DND-41 (cell line): ENCODE results near the gene P3H3.

Experiments
- ATAC-seq: fragments of 200-7000 bp; cut with Tn5 transposase; 3 replicates; pipeline ENCODE4 v1.9.1; 2021; ENCODE audit warnings: low read depth; ENCODE audit not compliant: insufficient read depth
- DNase-seq: peaks from one replicate; pipeline ENCODE4 v3.0.0-alpha.2; 2020
- H2AFZ ChIP-seq: 2 replicates; pipeline ENCODE4 v1.6.0; 2012; ENCODE audit warnings: low read depth, low read length
- H3K27ac ChIP-seq: 2 replicates; pipeline ENCODE4 v1.5.1; 2012; ENCODE audit warnings: low read length, inconsistent platforms
- H3K27me3 ChIP-seq: fragments of 200-600 bp; sonication (generic); 2 replicates; pipeline ENCODE4 v1.6.0; 2012; ENCODE audit warnings: low read length, mild to moderate bottlenecking, inconsistent platforms; ENCODE audit not compliant: insufficient read depth, poor library complexity
- H3K36me3 ChIP-seq: 2 replicates; pipeline ENCODE4 v1.5.1; 2012; ENCODE audit warnings: low read length, inconsistent platforms; ENCODE audit not compliant: insufficient read depth
- H3K4me1 ChIP-seq: 2 replicates; pipeline ENCODE4 v1.5.1; 2012; ENCODE audit warnings: mild to moderate bottlenecking, low read length; ENCODE audit not compliant: insufficient read depth
- H3K4me2 ChIP-seq: 2 replicates; pipeline ENCODE4 v1.6.0; 2012; ENCODE audit warnings: mild to moderate bottlenecking, moderate library complexity, low read length, inconsistent platforms; ENCODE audit not compliant: insufficient read depth
- H3K4me3 ChIP-seq, 2 experiments: fragments of 200-600 bp in 1 of 2; shearing (Covaris generic) in 1 of 2; 2 replicates each; pipeline ENCODE4 v1.5.1; 2012 to 2016; ENCODE audit warnings: inconsistent platforms in 2 of 2, low read length in 2 of 2, mild to moderate bottlenecking in 2 of 2, low read depth in 1 of 2, moderate library complexity in 1 of 2
- H3K79me2 ChIP-seq: 2 replicates; pipeline ENCODE4 v1.6.0; 2012; ENCODE audit warnings: low read length, inconsistent platforms; ENCODE audit not compliant: insufficient read depth
- H3K9ac ChIP-seq: 2 replicates; pipeline ENCODE4 v1.6.0; 2012; ENCODE audit warnings: low read depth, mild to moderate bottlenecking, inconsistent platforms, low read length, moderate library complexity
- H3K9me3 ChIP-seq: 2 replicates; pipeline ENCODE4 v1.5.1; 2012; ENCODE audit warnings: low read length, moderate library complexity, mild to moderate bottlenecking, inconsistent platforms; ENCODE audit not compliant: insufficient read depth, severe bottlenecking
- H4K20me1 ChIP-seq: 2 replicates; pipeline ENCODE4 v1.6.0; 2012; ENCODE audit warnings: low read length; ENCODE audit not compliant: insufficient read depth
- CTCF ChIP-seq: IDR thresholded peaks from 2 replicates; pipeline ENCODE4 v1.5.1; 2012; ENCODE audit warnings: borderline replicate concordance, low read length, moderate library complexity, mild to moderate bottlenecking; ENCODE audit not compliant: poor library complexity, severe bottlenecking; ENCODE audit errors: extremely low read depth
- EZH2 ChIP-seq: IDR thresholded peaks from 3 replicates; pipeline ENCODE4 v1.6.1; 2012; ENCODE audit warnings: borderline replicate concordance, low read depth, mild to moderate bottlenecking, moderate library complexity, low read length, inconsistent platforms; ENCODE audit not compliant: severe bottlenecking

Gene P3H3

GRCh38 chr12:6784296-6784695 is 43.9 kb upstream of the P3H3 start:
- Histone ChIP-seq H2AFZ (no peak overlapping the region), H3K4me2 (no peak overlapping the region), H3K4me3 (no peak overlapping the region), H4K20me1 (no peaks in the 10 kb centered on the region), H3K4me1 (peaks cover 26% of the 10 kb centered on the region), H3K79me2 (no peaks in the 10 kb centered on the region), H3K27ac (no peak overlapping the region), H3K36me3 (no peaks in the 10 kb centered on the region), H3K9me3 (no peaks in the 10 kb centered on the region), H3K9ac (no peak overlapping the region), H3K27me3 (peaks cover 9% of the 10 kb centered on the region)
- no peak for ATAC-seq
- no peak for TF ChIP-seq EZH2
- TF ChIP-seq CTCF, result no peak
- DNase-seq, result no peak

- Histone ChIP-seq H3K9ac (no peak overlapping the region), H3K4me1 (peaks cover 29% of the 10 kb centered on the region), H3K36me3 (no peaks in the 10 kb centered on the region), H3K9me3 (no peaks in the 10 kb centered on the region), H4K20me1 (no peaks in the 10 kb centered on the region), H3K4me3 (no peak overlapping the region), H3K27ac (no peak overlapping the region), H2AFZ (no peak overlapping the region), H3K4me2 (no peak overlapping the region), H3K79me2 (no peaks in the 10 kb centered on the region), H3K27me3 (peaks cover 13% of the 10 kb centered on the region)
- no peak for DNase-seq
- TF ChIP-seq CTCF (no peak), EZH2 (no peak)
- ATAC-seq, result no peak
These were observed 43.4 kb upstream of the P3H3 start for GRCh38 chr12:6784761-6785160.

GRCh38 chr12:6786416-6787094 is 41.7 kb upstream of the P3H3 start:
- ATAC-seq (0 out of 3 replicates have a peak, but pooled peaks have one; percentile 7), DNase-seq (no peak)
- TF ChIP-seq CTCF (no peak), EZH2 (no peak)
- no peak overlapping the region for H3K4me3 ChIP-seq
- peaks cover 25% of the 10 kb centered on the region for H3K27me3 ChIP-seq
- H2AFZ ChIP-seq, result no peak overlapping the region
- H3K79me2 ChIP-seq, result no peaks in the 10 kb centered on the region
- H3K9ac ChIP-seq, result no peak overlapping the region
- peaks cover 29% of the 10 kb centered on the region for H3K4me1 ChIP-seq
- no peak overlapping the region for H3K4me2 ChIP-seq
- no peak overlapping the region for H3K27ac ChIP-seq
- no peaks in the 10 kb centered on the region for H4K20me1 ChIP-seq
- no peaks in the 10 kb centered on the region for H3K9me3 ChIP-seq
- no peaks in the 10 kb centered on the region for H3K36me3 ChIP-seq
